NK-92 (cell line): Measurements from ENCODE around the gene PPT2.
"Not testable (repeated sequence)": the region's sequence is repeated elsewhere in the genome, so short reads cannot be mapped to it uniquely, and the experiment has no call there.

ENCODE experiments used
- DNase-seq: peaks from one replicate; lab custom pipeline; 2025; ENCODE audit not compliant: unreplicated experiment; lab: John Stamatoyannopoulos, UW

Gene PPT2

GRCh38 chr6:32188381-32189068 lies 34.6 kb downstream of the PPT2 start:
- DNase-seq = no peak

GRCh38 chr6:32189069-32189741 lies 35.3 kb downstream of the PPT2 start:
- no peak for DNase-seq

GRCh38 chr6:32189742-32190053 lies 35.8 kb downstream of the PPT2 start:
- DNase-seq = no peak

- no peak for DNase-seq
Measured at GRCh38 chr6:32190054-32190851, 36.3 kb downstream of the PPT2 start, which contains the start of gene PBX2. Gene PBX2, minus strand, starts transcription at chr6:32190202. Its CDS starts 287 bp downstream, at chr6:32189915.

GRCh38 chr6:32190911-32191677 lies 37.2 kb downstream of the PPT2 start:
- no peak for DNase-seq

GRCh38 chr6:32191696-32192607 lies 38.0 kb downstream of the PPT2 start:
- no peak for DNase-seq

- DNase-seq = no peak
Measured at GRCh38 chr6:32192608-32193039, 38.7 kb downstream of the PPT2 start, which contains the start of gene GPSM3. Gene GPSM3, minus strand, starts transcription at chr6:32192643. Its CDS starts 130 bp downstream, at chr6:32192513.

- DNase-seq = not testable (repeated sequence)
Measured at GRCh38 chr6:32193096-32193495, 39.2 kb downstream of the PPT2 start.

GRCh38 chr6:32194388-32194787 lies 40.4 kb downstream of the PPT2 start:
- no peak for DNase-seq

- DNase-seq = no peak
Measured at GRCh38 chr6:32194825-32195651, 41.1 kb downstream of the PPT2 start.

- peak; percentile 92 for DNase-seq
Measured at GRCh38 chr6:32195652-32195901, 41.6 kb downstream of the PPT2 start.

- DNase-seq = no peak
Measured at GRCh38 chr6:32195902-32196681, 42.2 kb downstream of the PPT2 start.

- DNase-seq = no peak
Measured at GRCh38 chr6:32196682-32197616, 43.0 kb downstream of the PPT2 start.

- no peak for DNase-seq
Measured at GRCh38 chr6:32198345-32198696, 44.4 kb downstream of the PPT2 start.

- DNase-seq = no peak
Measured at GRCh38 chr6:32198866-32199265, 44.9 kb downstream of the PPT2 start.

GRCh38 chr6:32200711-32201475 lies 47.0 kb downstream of the PPT2 start:
- DNase-seq = no peak

GRCh38 chr6:32202186-32202585 lies 48.2 kb downstream of the PPT2 start:
- DNase-seq = no peak
